HepG2 (cell line): ENCODE data around the gene COMMD4. TPM values are rescaled to one million over a fixed set of nuclear protein-coding genes. Genes with fewer than 3 reads are reported as not detected.

ENCODE experiments used
- ATAC-seq: fragments of 200-7000 bp; cut with Tn5 transposase; 3 replicates; pipeline ENCODE4 v1.9.1; 2020; ENCODE audit warnings: mild to moderate bottlenecking, moderate library complexity
- BruUV-seq: library from RNA; stranded (reverse); fragments of 400-500 nt; replicated peaks from 2 replicates; lab custom pipeline; 2021; lab: Mats Ljungman, UMichigan
- CTCF ChIA-PET: fragments of 300-600 bp; formaldehyde crosslinking; extraction: SDS; loops from one replicate; lab custom pipeline; 2021; ENCODE audit warnings: low total read pairs, inconsistent platforms, low intra/inter-chr PET ratio; lab: Yijun Ruan, JAX
- POLR2A ChIA-PET: fragments of 350-600 bp; sonication (Branson Sonifier 250); formaldehyde crosslinking; loops from one replicate; lab custom pipeline; 2020; ENCODE audit warnings: antibody characterized with exemption, inconsistent platforms; lab: Yijun Ruan, JAX
- DNase-seq: peaks from one replicate; pipeline ENCODE4 v3.0.0-alpha.2; 2015; ENCODE audit warnings: low spot score
- FAIRE-seq: peaks from 3 replicates; lab custom pipeline; 2011; peaks lifted over from hg19 to GRCh38; lab: Jason Lieb, UNC
- H2AFZ ChIP-seq: one replicate; pipeline ENCODE4 v1.6.1; 2011; ENCODE audit warnings: low read length, inconsistent platforms
- H3K27ac ChIP-seq: fragments of 300-600 bp; 3 replicates; pipeline ENCODE4 v1.8.0; 2011; ENCODE audit warnings: mixed run types, mild to moderate bottlenecking, mixed read lengths, low read length, inconsistent platforms; ENCODE audit not compliant: insufficient read depth; ENCODE audit errors: extremely low read length
- H3K27me3 ChIP-seq, 2 experiments: fragments of 200-600 bp in 1 of 2; 2 replicates in 1 of 2; 3 replicates in 1 of 2; pipeline versions ENCODE4 v1.6.0 to v1.8.0; 2011; ENCODE audit warnings: low read length in 2 of 2, mild to moderate bottlenecking in 2 of 2, moderate library complexity in 2 of 2, inconsistent platforms in 1 of 2; ENCODE audit not compliant: insufficient read depth in 2 of 2, control insufficient read depth in 1 of 2
- H3K36me3 ChIP-seq, 2 experiments: fragments of 200-600 bp in 1 of 2; replicated peaks in 1 of 2; 2 replicates in 1 of 2; 3 replicates in 1 of 2; pipeline versions ENCODE4 v1.5.1 to v1.8.0; 2011; ENCODE audit warnings: low read length in 2 of 2, inconsistent platforms in 1 of 2; ENCODE audit not compliant: insufficient read depth in 2 of 2, control insufficient read depth in 1 of 2
- H3K4me1 ChIP-seq: 2 replicates; pipeline ENCODE4 v1.5.1; 2012; ENCODE audit warnings: low read length, inconsistent platforms; ENCODE audit not compliant: insufficient read depth
- H3K4me2 ChIP-seq: 2 replicates; pipeline ENCODE4 v1.6.0; 2011; ENCODE audit warnings: low read depth, low read length, inconsistent platforms
- H3K4me3 ChIP-seq, 3 experiments: fragments of 200-600 bp in 1 of 3; sonication (generic), shearing (Covaris generic) in 1 of 3; replicated peaks in 1 of 3; 2 replicates each; pipeline ENCODE4 v1.5.1; 2011 to 2016; ENCODE audit warnings: low read length in 3 of 3, inconsistent platforms in 2 of 3, low read depth in 2 of 3, mild to moderate bottlenecking in 2 of 3, control low read depth in 1 of 3, mixed read lengths in 1 of 3; ENCODE audit not compliant: insufficient read depth in 1 of 3
- H3K79me2 ChIP-seq: one replicate; pipeline ENCODE4 v1.6.1; 2011; ENCODE audit warnings: low read length, inconsistent platforms; ENCODE audit not compliant: insufficient read depth
- H3K9ac ChIP-seq: 2 replicates; pipeline ENCODE4 v1.6.0; 2011; ENCODE audit warnings: mild to moderate bottlenecking, low read depth, low read length, inconsistent platforms; ENCODE audit not compliant: insufficient read depth
- H3K9me3 ChIP-seq: 2 replicates; pipeline ENCODE4 v1.5.1; 2012; ENCODE audit warnings: mild to moderate bottlenecking, low read length
- H4K20me1 ChIP-seq: 2 replicates; pipeline ENCODE4 v1.6.0; 2011; ENCODE audit warnings: inconsistent platforms, mild to moderate bottlenecking, low read length, moderate library complexity; ENCODE audit not compliant: insufficient read depth
- ASH2L ChIP-seq: fragments of 300-600, 200-600 bp; sonication (generic); IDR thresholded peaks from 2 replicates; pipeline ENCODE4 v1.7.0; 2017; ENCODE audit warnings: low read depth, mild to moderate bottlenecking, moderate library complexity, mixed read lengths, low read length; ENCODE audit not compliant: insufficient read length
- ATF3 ChIP-seq: sonication (generic); formaldehyde crosslinking; IDR thresholded peaks from 2 replicates; pipeline ENCODE4 v1.4.0; 2020; ENCODE audit warnings: missing genetic modification reagents
- CCDC6 ChIP-seq: sonication (generic); formaldehyde crosslinking; IDR thresholded peaks from 2 replicates; pipeline ENCODE4 v1.8.1; 2022; ENCODE audit warnings: mild to moderate bottlenecking, missing genetic modification reagents, moderate library complexity
- ISL2 ChIP-seq: sonication (generic); formaldehyde crosslinking; IDR thresholded peaks from 2 replicates; pipeline ENCODE4 v1.5.0; 2020; ENCODE audit warnings: missing genetic modification reagents
- JARID2 ChIP-seq: sonication (generic); formaldehyde crosslinking; IDR thresholded peaks from 2 replicates; pipeline ENCODE4 v1.8.1; 2023; ENCODE audit warnings: missing genetic modification reagents, inconsistent platforms; ENCODE audit not compliant: insufficient replicate concordance
- NFE2 ChIP-seq: sonication (generic); formaldehyde crosslinking; IDR thresholded peaks from 2 replicates; pipeline ENCODE4 v1.4.0; 2020; ENCODE audit warnings: missing genetic modification reagents
- PTBP1 ChIP-seq: fragments of 200-400 bp; formaldehyde crosslinking; IDR thresholded peaks from 2 replicates; pipeline ENCODE4 v1.6.1; 2018; ENCODE audit warnings: low read length, low read depth; ENCODE audit not compliant: poor library complexity, severe bottlenecking
- TOE1 ChIP-seq: sonication (generic); formaldehyde crosslinking; IDR thresholded peaks from 2 replicates; pipeline ENCODE4 v1.4.0; 2020; ENCODE audit warnings: mild to moderate bottlenecking, missing genetic modification reagents
- ZBTB46 ChIP-seq: sonication (generic); formaldehyde crosslinking; IDR thresholded peaks from 2 replicates; pipeline ENCODE4 v1.4.0; 2020; ENCODE audit warnings: mild to moderate bottlenecking, missing genetic modification reagents, borderline replicate concordance
- ZFP37 ChIP-seq: sonication (generic); formaldehyde crosslinking; IDR thresholded peaks from 2 replicates; pipeline ENCODE4 v1.4.0; 2020; ENCODE audit warnings: missing genetic modification reagents, borderline replicate concordance
- ZGPAT ChIP-seq: IDR thresholded peaks from 2 replicates; pipeline ENCODE4 v1.6.1; 2016; ENCODE audit warnings: mild to moderate bottlenecking
- ZNF484 ChIP-seq: sonication (generic); formaldehyde crosslinking; IDR thresholded peaks from 2 replicates; pipeline ENCODE4 v1.5.1; 2020; ENCODE audit warnings: mild to moderate bottlenecking, low read depth, missing genetic modification reagents, borderline replicate concordance
- ZNF569 ChIP-seq: sonication (generic); formaldehyde crosslinking; IDR thresholded peaks from 2 replicates; pipeline ENCODE4 v1.5.0; 2020; ENCODE audit warnings: mild to moderate bottlenecking, missing genetic modification reagents, moderate library complexity, borderline replicate concordance
- WGBS: methylation state at CpG from one replicate; pipeline ENCODE4 v1.1.6; 2017; ENCODE audit warnings: low lambda C conversion rate; 5-methylcytosine and 5-hydroxymethylcytosine counted together
- in situ Hi-C: cut with HindIII; loops from 2 replicates; pipeline ENCODE4 v1.10.0; 2017; ENCODE audit warnings: low pct_unique_long_range_greater_than_20kb; ENCODE audit not compliant: extremely low pct_ligation_motif_present
- intact Hi-C: fragments of 100-400 bp; cut with micrococcal nuclease; formaldehyde crosslinking; loops from one replicate; pipeline ENCODE4 v1.10.0; 2022; ENCODE audit not compliant: unreplicated experiment
- polyA plus RNA-seq, 8 experiments: library from polyadenylated mRNA; depleted of rRNA in 3 of 8; stranded (reverse) in 7 of 8; unstranded in 1 of 8; fragments of >200 nt; fragmentation: Illumina TruSeq in 4 of 8; extraction: Trizol in 4 of 8; gene quantifications; 2 replicates each; pipeline versions ENCODE4 v1.2.1 to v1.2.3, GENCODE V29; 2011 to 2016; ENCODE audit warnings: low read depth in 4 of 8, missing spikeins in 1 of 8, mixed read lengths in 1 of 8; ENCODE audit not compliant: insufficient read depth in 1 of 8
- total RNA-seq, 5 experiments: library from RNA; depleted of rRNA; stranded (reverse); fragments of >200 nt; fragmentation: Illumina TruSeq; extraction: Trizol; gene quantifications; 2 replicates each; pipeline ENCODE4 v1.2.3, GENCODE V29; 2016; ENCODE audit warnings: low read depth in 1 of 5
- TF ChIP-seq, protein P1 (sequence below): sonication (generic); formaldehyde crosslinking; IDR thresholded peaks from 2 replicates; pipeline ENCODE4 v1.9.0; 2021; ENCODE audit warnings: missing genetic modification reagents, borderline replicate concordance

The COMMD4 gene
- total and polyA plus RNA-seq, 2 of the 13 experiments (the other 11 are each of a cell fraction or from before 2014, with no cell fraction given) = 45.8 to 89.9 TPM

DNA sequence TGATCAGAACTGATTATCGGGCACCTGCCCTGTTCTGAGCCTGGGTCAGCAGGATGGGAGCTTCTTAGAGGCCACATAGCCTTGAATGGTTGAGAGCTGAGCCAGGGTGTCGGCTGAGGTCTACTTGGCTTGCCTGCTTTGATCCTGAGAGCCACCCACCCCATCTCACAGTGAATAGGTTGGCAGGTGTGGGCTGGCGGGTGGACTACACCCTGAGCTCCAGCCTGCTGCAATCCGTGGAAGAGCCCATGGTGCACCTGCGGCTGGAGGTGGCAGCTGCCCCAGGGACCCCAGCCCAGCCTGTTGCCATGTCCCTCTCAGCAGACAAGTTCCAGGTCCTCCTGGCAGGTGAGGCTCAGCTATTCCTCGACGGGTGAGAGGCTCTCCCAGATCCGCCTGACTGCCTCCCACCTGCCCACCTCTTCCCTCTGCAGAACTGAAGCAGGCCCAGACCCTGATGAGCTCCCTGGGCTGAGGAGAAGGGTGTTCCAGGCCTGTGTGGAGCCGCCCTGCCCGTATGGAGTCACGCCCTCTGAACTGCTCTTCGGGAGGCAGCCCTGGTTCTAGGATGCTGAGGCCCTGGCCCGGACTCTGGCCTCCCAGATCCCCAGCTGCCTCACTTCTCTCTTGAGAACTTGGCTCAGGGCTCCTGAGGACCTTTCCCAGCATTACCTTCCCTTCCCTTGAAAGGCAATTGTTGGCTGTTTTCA, 3.8 kb downstream of the COMMD4 start:
- Histone ChIP-seq H3K27ac (no peak overlapping the region), H3K27me3 (no peaks in the 10 kb centered on the region), H3K4me2 (no peak overlapping the region), H3K9ac (no peak overlapping the region), H3K79me2 (peaks cover 8% of the 10 kb centered on the region), H4K20me1 (no peaks in the 10 kb centered on the region), H3K4me3 (no peak overlapping the region), H3K4me1 (peaks cover 22% of the 10 kb centered on the region), H2AFZ (no peak overlapping the region), H3K36me3 (peaks cover 0 to 3% of the 10 kb centered on the region in 2 experiments; a peak in 2 of 5 replicates), H3K9me3 (no peaks in the 10 kb centered on the region)
- in situ Hi-C loops (no loop called here), intact Hi-C loops (no loop called here)
- WGBS = 100% methylated on average over 1 of the region's 13 CpGs
- CTCF ChIA-PET = no interaction called here
- POLR2A ChIA-PET = interaction anchor here (1.3 kb wide), 1 partner anchor 29 kb away, joined by 5 read pairs; the partner anchor contains the start of gene MAN2C1
- BruUV-seq = no TSS peak
- FAIRE-seq (no peak), ATAC-seq (no peak), DNase-seq (no peak)
- TF ChIP-seq ZNF484 (CRISPR knock-in tag) (no peak), ASH2L (no peak), CCDC6 (no peak), ISL2 (CRISPR knock-in tag) (no peak), ATF3 (CRISPR knock-in tag) (no peak), TOE1 (CRISPR knock-in tag) (no peak), JARID2 (no peak), NFE2 (CRISPR knock-in tag) (no peak), ZGPAT (CRISPR knock-in tag) (no peak), PTBP1 (no peak), ZNF569 (CRISPR knock-in tag) (no peak), ZFP37 (CRISPR knock-in tag) (no peak), ZBTB46 (CRISPR knock-in tag) (no peak)
- TF ChIP-seq, protein P1, sequence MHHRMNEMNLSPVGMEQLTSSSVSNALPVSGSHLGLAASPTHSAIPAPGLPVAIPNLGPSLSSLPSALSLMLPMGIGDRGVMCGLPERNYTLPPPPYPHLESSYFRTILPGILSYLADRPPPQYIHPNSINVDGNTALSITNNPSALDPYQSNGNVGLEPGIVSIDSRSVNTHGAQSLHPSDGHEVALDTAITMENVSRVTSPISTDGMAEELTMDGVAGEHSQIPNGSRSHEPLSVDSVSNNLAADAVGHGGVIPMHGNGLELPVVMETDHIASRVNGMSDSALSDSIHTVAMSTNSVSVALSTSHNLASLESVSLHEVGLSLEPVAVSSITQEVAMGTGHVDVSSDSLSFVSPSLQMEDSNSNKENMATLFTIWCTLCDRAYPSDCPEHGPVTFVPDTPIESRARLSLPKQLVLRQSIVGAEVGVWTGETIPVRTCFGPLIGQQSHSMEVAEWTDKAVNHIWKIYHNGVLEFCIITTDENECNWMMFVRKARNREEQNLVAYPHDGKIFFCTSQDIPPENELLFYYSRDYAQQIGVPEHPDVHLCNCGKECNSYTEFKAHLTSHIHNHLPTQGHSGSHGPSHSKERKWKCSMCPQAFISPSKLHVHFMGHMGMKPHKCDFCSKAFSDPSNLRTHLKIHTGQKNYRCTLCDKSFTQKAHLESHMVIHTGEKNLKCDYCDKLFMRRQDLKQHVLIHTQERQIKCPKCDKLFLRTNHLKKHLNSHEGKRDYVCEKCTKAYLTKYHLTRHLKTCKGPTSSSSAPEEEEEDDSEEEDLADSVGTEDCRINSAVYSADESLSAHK = no peak
